Activated CD4-positive, alpha-beta memory T cell treated with anti-CD3 and anti-CD28 coated beads, Interleukin-2, amount 10 ng/mL, durations not matched to agents 7 days and 5 days (primary cell): ENCODE measurements around the gene HOXD10. TPM values are rescaled to one million over a fixed set of nuclear protein-coding genes. Genes with fewer than 3 reads are reported as not detected.

Experiments used
- CTCF ChIA-PET: fragments of 350-600 bp; sonication (Branson Sonifier 250); formaldehyde crosslinking; loops from one replicate; lab custom pipeline; 2021; ENCODE audit warnings: antibody characterized with exemption, inconsistent platforms; lab: Charles Lee
- POLR2A ChIA-PET: fragments of 350-600 bp; sonication (Branson Sonifier 250); formaldehyde crosslinking; loops from one replicate; lab custom pipeline; 2021; ENCODE audit warnings: antibody characterized with exemption; lab: Charles Lee
- DNase-seq: peaks from one replicate; pipeline ENCODE4 v3.0.0-alpha.2; 2020
- H3K27ac Mint-ChIP-seq: one replicate; pipeline ENCODE4 v1.8.0; 2021; ENCODE audit warnings: mild to moderate bottlenecking, mixed read lengths
- H3K27me3 Mint-ChIP-seq: one replicate; pipeline ENCODE4 v1.8.0; 2021; ENCODE audit warnings: mixed read lengths
- H3K36me3 Mint-ChIP-seq: one replicate; pipeline ENCODE4 v1.8.0; 2021; ENCODE audit warnings: low read depth, mixed read lengths
- H3K4me1 Mint-ChIP-seq: one replicate; pipeline ENCODE4 v1.8.0; 2021; ENCODE audit warnings: mixed read lengths
- H3K4me3 Mint-ChIP-seq: one replicate; pipeline ENCODE4 v1.8.0; 2021; ENCODE audit warnings: mild to moderate bottlenecking, mixed read lengths
- H3K9me3 Mint-ChIP-seq: one replicate; pipeline ENCODE4 v1.8.0; 2021; ENCODE audit warnings: mixed read lengths
- total RNA-seq, 2 experiments: library from RNA; stranded (reverse); gene quantifications; one replicate each; pipeline ENCODE4 v1.2.3, GENCODE V29; 2021

HOXD10 gene
- total RNA-seq, 2 experiments from 2014 or later = not detected

DNA sequence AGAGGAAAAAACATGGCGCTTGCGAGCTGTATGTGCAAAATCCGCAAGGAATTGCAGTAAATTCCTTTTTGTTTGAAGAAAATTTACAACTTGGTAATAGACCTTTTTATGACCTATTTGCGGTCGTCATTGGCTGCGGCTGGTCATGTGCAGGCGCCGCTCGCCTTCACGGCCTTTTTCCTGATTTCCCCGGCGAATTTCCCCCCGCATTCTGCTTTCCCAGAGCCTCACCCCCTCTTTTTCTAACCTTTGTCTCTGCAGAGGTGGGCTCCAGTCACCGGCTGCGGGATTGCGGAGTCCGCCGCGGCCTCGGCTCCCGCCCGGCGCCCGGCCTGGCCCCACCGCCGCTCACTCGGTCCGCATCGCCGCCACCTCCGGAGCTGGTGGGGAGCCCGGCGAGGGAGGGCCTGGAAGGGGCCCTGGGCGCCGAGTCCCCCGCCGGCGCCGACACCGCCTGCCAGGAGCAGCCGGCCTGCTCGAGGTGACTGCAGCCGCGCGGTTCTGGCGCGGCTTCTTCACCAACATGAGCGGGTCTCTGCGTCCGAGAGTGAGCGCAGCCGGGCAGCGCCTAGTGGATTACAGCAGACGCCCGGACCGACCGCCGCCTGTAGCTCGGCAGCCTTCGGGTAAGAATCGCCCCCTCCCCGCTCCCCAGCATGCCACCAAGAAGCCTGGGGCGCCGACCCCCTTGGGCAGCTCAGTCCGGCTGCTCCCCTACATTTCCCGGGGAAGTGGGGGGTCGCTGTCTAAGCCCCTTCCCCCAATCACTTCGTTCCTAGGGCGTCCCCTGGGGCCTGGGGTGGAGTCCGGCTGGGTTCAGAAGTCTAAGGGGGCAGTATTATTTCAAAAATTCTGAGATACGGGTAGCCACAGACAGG is 20.0 kb downstream of the HOXD10 start:
- peaks cover 34% of the 10 kb centered on the region for H3K4me1 Mint-ChIP-seq
- no peak for DNase-seq
- peaks cover 89% of the 10 kb centered on the region for H3K27me3 Mint-ChIP-seq
- ChIA-PET POLR2A (no interaction called here), CTCF (interaction anchor here (1.1 kb wide), 1 partner anchor 318 kb away, joined by 3 read pairs; no protein-coding TSS in a partner anchor)
- no peak overlapping the region for H3K4me3 Mint-ChIP-seq
- H3K36me3 Mint-ChIP-seq = no peaks in the 10 kb centered on the region
- no peaks in the 10 kb centered on the region for H3K9me3 Mint-ChIP-seq
- no peak overlapping the region for H3K27ac Mint-ChIP-seq

- Mint-ChIP-seq H3K27ac (no peak overlapping the region), H3K9me3 (no peaks in the 10 kb centered on the region), H3K4me3 (no peak overlapping the region), H3K27me3 (peaks cover 87% of the 10 kb centered on the region), H3K36me3 (no peaks in the 10 kb centered on the region), H3K4me1 (peaks cover 31% of the 10 kb centered on the region)
- ChIA-PET POLR2A (no interaction called here), CTCF (no interaction called here)
- no peak for DNase-seq
Measured at GRCh38 chr2:176137252-176137580, 20.6 kb downstream of the HOXD10 start.

DNA sequence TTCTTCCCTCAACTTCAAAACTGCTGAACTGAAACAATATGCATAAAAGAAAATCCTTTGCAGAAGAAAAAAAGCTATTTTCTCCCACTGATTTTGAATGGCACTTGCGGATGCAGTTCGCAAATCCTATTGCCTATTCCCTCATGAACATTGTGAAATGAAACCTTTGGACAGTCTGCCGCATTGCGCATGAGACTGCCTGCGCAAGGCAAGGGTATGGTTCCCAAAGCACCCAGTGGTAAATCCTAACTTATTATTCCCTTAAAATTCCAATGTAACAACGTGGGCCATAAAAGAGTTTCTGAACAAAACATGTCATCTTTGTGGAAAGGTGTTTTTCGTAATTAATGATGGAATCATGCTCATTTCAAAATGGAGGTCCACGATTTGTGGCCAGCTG is 21.3 kb downstream of the HOXD10 start:
- H3K36me3 Mint-ChIP-seq = no peaks in the 10 kb centered on the region
- DNase-seq = no peak
- CTCF ChIA-PET = interaction anchor here (2.1 kb wide), 1 partner anchor 13 kb away, joined by 6 read pairs; the partner anchor contains the start of gene HOXD4
- peaks cover 27% of the 10 kb centered on the region for H3K4me1 Mint-ChIP-seq
- peaks cover 83% of the 10 kb centered on the region for H3K27me3 Mint-ChIP-seq
- H3K9me3 Mint-ChIP-seq = no peaks in the 10 kb centered on the region
- POLR2A ChIA-PET = no interaction called here
- no peak overlapping the region for H3K4me3 Mint-ChIP-seq
- no peak overlapping the region for H3K27ac Mint-ChIP-seq

GRCh38 chr2:176138526-176138922 is 21.9 kb downstream of the HOXD10 start:
- no peaks in the 10 kb centered on the region for H3K36me3 Mint-ChIP-seq
- no peaks in the 10 kb centered on the region for H3K9me3 Mint-ChIP-seq
- H3K4me3 Mint-ChIP-seq = no peak overlapping the region
- DNase-seq = no peak
- H3K27ac Mint-ChIP-seq = no peak overlapping the region
- POLR2A ChIA-PET = no interaction called here
- H3K27me3 Mint-ChIP-seq = peaks cover 81% of the 10 kb centered on the region
- CTCF ChIA-PET = interaction anchor here (1.2 to 3.6 kb wide), 7 partner anchors 11 to 1010 kb away, joined by 5 to 64 read pairs (median 8); partner anchors contain the start of gene HOXD4
- H3K4me1 Mint-ChIP-seq = peaks cover 26% of the 10 kb centered on the region

GRCh38 chr2:176138923-176139660 is 22.5 kb downstream of the HOXD10 start:
- Mint-ChIP-seq H3K27me3 (peaks cover 80% of the 10 kb centered on the region), H3K27ac (no peak overlapping the region), H3K4me1 (peaks cover 26% of the 10 kb centered on the region), H3K9me3 (no peaks in the 10 kb centered on the region), H3K4me3 (no peak overlapping the region), H3K36me3 (no peaks in the 10 kb centered on the region)
- no peak for DNase-seq
- ChIA-PET CTCF (interaction anchor here (0.9 to 3.6 kb wide), 11 partner anchors 8 to 1009 kb away, joined by 3 to 64 read pairs (median 8); partner anchors contain the start of gene HOXD4), POLR2A (no interaction called here)

DNA sequence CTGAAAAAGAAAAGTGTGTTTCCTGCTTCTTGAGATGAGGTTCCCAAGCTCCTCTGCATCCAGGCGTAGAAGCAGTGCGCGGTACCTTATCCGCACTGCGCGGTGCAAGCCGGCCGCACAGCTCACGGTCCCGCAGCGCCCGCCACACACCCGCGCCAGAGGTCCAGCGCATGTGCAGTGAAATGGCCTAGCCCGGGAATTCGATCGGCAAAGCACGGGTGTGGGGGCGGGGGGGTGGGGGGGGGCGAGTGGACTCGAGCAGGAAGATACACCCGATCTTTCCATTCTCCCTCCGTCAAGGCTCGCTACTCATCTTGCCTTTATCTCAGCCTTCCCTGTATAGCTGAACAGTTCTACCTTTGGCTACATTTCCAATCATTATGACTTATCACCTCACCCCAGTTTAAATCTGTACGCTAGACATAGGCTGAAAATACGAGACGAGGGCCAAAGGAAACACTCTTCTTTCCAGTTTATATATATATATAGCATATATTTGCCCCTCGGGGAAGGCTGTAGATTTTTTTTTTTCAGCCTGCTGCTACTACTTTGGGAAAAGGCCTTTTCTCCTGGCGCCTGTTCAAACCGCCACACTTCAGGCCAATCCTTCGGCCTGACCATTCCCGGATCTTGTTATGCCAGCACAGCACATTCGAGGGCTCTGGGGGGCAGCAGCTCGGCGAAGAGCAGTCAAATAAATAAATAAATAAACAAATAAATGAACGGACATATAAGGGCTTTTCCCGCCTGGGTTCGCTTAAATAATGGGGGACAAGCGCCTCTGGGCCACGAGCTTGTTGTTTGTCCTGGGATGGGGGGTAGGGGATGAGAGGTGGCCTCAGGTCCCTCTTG is 23.3 kb downstream of the HOXD10 start:
- H3K36me3 Mint-ChIP-seq = no peaks in the 10 kb centered on the region
- H3K4me3 Mint-ChIP-seq = no peak overlapping the region
- H3K9me3 Mint-ChIP-seq = no peaks in the 10 kb centered on the region
- H3K27ac Mint-ChIP-seq = no peak overlapping the region
- ChIA-PET CTCF (interaction anchor here (0.6 to 3.6 kb wide), 25 partner anchors 8 to 1008 kb away, joined by 3 to 64 read pairs (median 4); partner anchors contain the start of gene HOXD4), POLR2A (interaction anchor here (1.0 kb wide), 1 partner anchor 11 kb away, joined by 3 read pairs; no protein-coding TSS in a partner anchor)
- DNase-seq = no peak
- peaks cover 26% of the 10 kb centered on the region for H3K4me1 Mint-ChIP-seq
- peaks cover 77% of the 10 kb centered on the region for H3K27me3 Mint-ChIP-seq

DNA sequence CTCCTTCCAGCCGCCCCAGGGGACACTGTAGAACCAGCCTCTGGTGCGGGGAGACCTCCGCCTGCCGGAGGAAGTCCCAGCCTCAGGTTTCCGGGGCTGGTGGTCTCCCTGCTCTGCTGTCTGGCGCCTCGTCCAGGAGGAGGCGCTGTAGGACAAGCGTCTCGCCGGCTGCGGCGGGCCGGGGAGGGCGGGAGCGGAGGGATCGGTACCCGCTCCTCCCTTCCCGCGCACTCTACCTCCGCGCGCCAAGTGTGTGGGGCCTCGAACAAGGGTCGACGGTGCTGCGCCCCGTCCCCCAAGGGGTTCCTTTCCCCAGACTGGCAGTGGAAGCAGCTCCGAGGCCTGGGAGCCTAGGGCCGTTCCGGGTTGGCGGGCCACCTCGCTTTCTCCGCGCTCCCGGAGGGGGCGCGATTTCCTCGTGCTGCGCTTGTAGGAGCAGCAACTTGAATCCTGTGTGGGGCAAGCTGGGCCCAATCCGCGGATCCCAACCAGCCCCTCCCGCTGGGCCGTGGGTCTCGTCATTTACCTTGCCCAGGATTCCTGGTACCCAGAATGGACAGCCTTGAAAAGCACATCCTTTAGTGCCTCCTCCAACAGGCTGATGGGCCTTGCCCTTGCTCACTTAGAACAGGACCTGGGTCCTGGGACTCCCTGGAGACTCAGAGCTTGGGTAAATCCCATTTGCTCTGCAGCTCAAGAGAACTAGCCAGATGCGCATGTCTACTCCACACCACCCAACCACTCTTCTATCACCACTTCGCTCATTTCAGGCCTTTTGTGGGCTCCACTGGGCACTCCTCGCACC is 24.1 kb downstream of the HOXD10 start:
- peak; percentile 70 for DNase-seq
- Mint-ChIP-seq H3K36me3 (no peaks in the 10 kb centered on the region), H3K27me3 (peaks cover 74% of the 10 kb centered on the region), H3K27ac (no peak overlapping the region), H3K4me1 (peaks cover 22% of the 10 kb centered on the region), H3K9me3 (no peaks in the 10 kb centered on the region), H3K4me3 (peak overlapping the region; percentile 9)
- CTCF ChIA-PET = interaction anchor here (0.6 to 3.6 kb wide), 25 partner anchors 9 to 1007 kb away, joined by 3 to 64 read pairs (median 4); no protein-coding TSS in a partner anchor
- POLR2A ChIA-PET = interaction anchor here (0.7 to 1.0 kb wide), 2 partner anchors 10 to 21 kb away, joined by 3 read pairs; no protein-coding TSS in a partner anchor

DNA sequence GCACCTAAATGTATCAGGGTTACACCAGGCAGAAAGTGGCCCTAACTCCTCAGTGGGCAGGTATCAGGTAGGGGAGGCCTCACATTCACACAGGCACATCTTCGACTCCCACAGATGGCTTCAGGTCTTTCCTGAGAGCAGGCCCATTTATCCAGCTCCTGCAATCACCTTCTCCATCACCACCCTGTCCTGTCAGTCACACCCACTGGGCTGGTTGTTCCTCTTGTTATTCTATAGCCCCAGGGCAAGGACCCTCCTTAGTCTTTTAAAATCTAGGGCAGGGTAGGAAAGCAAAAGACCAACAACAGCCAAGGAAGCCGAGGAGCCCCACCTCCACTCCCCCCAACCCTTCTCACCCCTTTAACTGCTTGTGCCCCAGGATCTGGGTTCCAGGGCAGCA is 25.7 kb downstream of the HOXD10 start:
- H3K4me3 Mint-ChIP-seq = no peak overlapping the region
- H3K36me3 Mint-ChIP-seq = no peaks in the 10 kb centered on the region
- H3K4me1 Mint-ChIP-seq = peaks cover 19% of the 10 kb centered on the region
- ChIA-PET CTCF (interaction anchor here (1.2 kb wide), 1 partner anchor 413 kb away, joined by 3 read pairs; no protein-coding TSS in a partner anchor), POLR2A (no interaction called here)
- H3K9me3 Mint-ChIP-seq = no peaks in the 10 kb centered on the region
- H3K27me3 Mint-ChIP-seq = peaks cover 75% of the 10 kb centered on the region
- DNase-seq = no peak
- no peak overlapping the region for H3K27ac Mint-ChIP-seq

DNA sequence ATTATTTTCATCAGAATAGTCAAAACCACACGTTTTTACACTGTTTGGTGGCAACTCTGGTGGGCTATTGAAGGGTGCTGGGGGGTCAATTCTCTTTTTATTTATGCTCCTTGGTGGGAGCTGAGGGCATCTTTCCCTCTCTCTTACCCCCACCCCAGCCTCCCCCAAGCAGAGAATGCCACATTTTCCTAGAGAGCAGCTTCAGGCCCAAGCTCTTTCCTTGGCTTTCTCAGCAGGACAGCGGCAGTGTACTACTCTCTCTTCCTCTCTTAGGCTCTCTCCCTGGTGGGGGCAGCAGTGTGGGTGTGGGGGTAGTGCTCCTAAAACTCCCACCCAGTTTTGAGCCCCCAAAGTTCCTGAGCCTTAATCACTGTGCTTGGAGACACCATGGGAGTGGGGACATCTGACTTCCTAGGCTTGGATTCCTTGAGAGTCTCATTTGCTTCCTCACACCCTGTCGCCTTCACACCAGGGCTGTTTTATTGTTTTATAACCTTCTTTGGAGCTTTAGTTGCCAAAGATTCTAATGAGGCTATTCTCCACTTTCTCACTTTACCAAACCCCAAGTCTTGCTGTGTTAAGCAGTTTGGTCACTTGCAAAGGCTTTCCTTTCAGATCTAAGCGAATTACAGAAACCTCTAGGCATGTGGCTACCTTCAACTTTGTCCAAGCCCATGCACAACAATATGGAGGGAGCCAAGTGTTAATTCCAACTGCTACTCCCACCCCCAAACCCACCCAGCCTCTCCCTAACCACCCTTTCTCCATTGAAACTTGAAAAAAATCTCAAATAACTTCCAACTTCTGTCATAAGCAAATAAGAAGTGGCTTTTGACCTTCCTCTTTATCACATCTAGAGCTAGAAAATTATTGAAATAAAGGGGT is 28.7 kb downstream of the HOXD10 start:
- DNase-seq = no peak
- CTCF ChIA-PET = interaction anchor here (0.6 to 3.3 kb wide), 3 partner anchors 310 to 487 kb away, joined by 3 to 13 read pairs (median 4); no protein-coding TSS in a partner anchor

DNA sequence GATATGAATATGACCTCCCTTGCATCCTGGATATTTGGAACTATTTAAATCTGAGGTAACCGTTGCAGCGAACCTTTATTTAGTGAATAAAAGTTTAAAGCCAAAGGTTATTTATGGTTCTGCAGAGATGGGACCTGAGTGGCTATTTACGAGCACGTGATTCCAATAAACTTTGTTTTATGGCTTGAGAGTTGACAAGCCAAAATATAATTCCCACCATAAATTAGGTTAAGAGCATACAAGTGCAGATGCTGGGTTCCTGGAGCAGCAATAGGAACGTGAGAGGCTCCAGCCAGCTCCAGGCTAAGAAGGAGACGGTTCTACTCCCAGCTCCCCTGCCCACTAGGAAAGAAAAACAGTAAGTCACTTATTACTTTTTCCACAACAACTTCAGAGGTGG is 29.5 kb downstream of the HOXD10 start:
- Mint-ChIP-seq H3K27ac (no peak overlapping the region), H3K27me3 (peaks cover 81% of the 10 kb centered on the region), H3K4me1 (peaks cover 3% of the 10 kb centered on the region), H3K9me3 (no peaks in the 10 kb centered on the region), H3K36me3 (no peaks in the 10 kb centered on the region), H3K4me3 (no peak overlapping the region)
- no peak for DNase-seq
- ChIA-PET CTCF (interaction anchor here (0.6 kb wide), 1 partner anchor 486 kb away, joined by 3 read pairs; no protein-coding TSS in a partner anchor), POLR2A (no interaction called here)

More for the DNA sequence above, 28.7 kb downstream of the HOXD10 start:
- Mint-ChIP-seq H3K27ac (no peak overlapping the region), H3K27me3 (peaks cover 79% of the 10 kb centered on the region), H3K4me1 (peaks cover 7% of the 10 kb centered on the region), H3K9me3 (no peaks in the 10 kb centered on the region), H3K4me3 (no peak overlapping the region), H3K36me3 (no peaks in the 10 kb centered on the region)
- POLR2A ChIA-PET = no interaction called here

DNA sequence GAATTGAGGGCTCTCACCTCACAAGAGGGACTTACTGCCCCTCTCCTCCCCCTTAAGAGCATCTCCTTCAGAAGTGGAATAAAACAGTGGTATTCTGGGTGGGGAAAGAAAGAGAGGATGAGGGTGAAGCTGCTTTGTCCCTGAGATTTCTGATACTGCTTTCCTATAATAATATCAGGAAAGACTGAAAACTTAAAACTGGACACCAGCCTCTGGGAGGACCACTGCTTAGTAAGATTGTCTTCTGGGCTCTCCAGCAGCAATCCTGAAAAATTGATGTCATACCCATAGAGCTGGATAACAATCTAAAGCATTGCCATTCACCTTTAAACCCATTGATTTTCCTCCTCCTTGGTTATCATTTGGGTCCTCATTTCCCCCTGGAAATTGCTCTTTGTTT is 30.1 kb downstream of the HOXD10 start:
- ChIA-PET CTCF (no interaction called here), POLR2A (no interaction called here)
- Mint-ChIP-seq H3K4me3 (no peak overlapping the region), H3K27ac (no peak overlapping the region), H3K4me1 (no peaks in the 10 kb centered on the region), H3K9me3 (no peaks in the 10 kb centered on the region), H3K36me3 (no peaks in the 10 kb centered on the region), H3K27me3 (peaks cover 81% of the 10 kb centered on the region)
- DNase-seq = no peak
